ENCODE results near the gene ZNF99.
"Not testable (repeated sequence)": the region's sequence is repeated elsewhere in the genome, so short reads cannot be mapped to it uniquely, and the experiment has no call there.

Gene ZNF99

DNA sequence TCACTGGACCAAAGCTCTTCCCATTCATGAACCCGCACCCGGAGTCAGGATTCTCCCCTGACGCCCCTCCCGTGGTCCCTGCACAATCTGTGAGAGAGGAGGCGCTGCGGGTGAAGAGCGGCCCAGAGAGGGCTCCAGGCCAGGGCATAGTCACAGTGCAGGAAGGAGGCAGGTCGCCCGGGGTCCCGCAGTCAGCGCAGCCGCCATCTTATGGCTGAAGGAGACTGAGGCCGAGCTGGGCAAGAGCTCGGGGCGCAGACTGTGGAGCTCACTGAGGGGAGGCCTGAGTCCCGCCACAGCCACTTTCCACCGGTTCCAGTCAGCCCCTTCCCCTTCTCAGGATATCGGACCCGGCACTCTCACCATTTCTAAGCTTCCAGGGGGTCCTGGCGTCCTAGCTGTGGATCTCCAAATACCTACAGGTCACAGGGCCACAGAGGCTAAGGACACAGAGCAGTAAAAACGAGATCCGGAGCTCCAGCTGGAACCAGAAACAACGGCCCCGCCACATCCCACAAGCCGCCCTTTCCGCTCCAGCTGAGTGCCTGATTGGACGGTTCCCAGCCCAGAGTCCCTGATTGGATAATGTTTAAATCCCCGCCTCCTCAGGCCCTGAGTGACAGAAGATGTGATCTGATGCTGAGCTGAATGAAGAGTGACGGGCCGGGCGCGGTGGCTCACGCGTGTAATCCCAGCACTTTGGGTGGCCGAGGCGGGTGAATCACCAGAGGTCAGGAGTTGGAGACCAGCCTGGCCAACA is at the start of gene ZNF99:
ZNF99 (minus strand) TSS at position 501 of the 760 bp plus-strand sequence; CDS start at position 366, 135 bp downstream.
- Mint-ChIP-seq H3K4me1 (no peaks in the 10 kb centered on the region), H3K36me3 (no peaks in the 10 kb centered on the region), H3K4me3 (no peak within 1 kb of the TSS), H3K27ac (no peak within 1 kb of the TSS), H3K9me3 (peaks cover 10% of the 10 kb centered on the region), H3K27me3 (no peaks in the 10 kb centered on the region)
- ATAC-seq = no peak

GRCh38 chr19:22832031-22832762 is 48.2 kb upstream of the ZNF99 start, which contains the start of gene ZNF723:
ZNF723 (plus strand) TSS chr19:22832291; CDS start chr19:22832380, 89 bp downstream.
- Mint-ChIP-seq H3K27ac (no peak within 1 kb of the TSS), H3K9me3 (peaks cover 2% of the 10 kb centered on the region), H3K4me1 (no peaks in the 10 kb centered on the region), H3K36me3 (no peaks in the 10 kb centered on the region), H3K27me3 (no peaks in the 10 kb centered on the region), H3K4me3 (peak within 1 kb of the TSS; percentile 29)
- ATAC-seq = no peak

DNA sequence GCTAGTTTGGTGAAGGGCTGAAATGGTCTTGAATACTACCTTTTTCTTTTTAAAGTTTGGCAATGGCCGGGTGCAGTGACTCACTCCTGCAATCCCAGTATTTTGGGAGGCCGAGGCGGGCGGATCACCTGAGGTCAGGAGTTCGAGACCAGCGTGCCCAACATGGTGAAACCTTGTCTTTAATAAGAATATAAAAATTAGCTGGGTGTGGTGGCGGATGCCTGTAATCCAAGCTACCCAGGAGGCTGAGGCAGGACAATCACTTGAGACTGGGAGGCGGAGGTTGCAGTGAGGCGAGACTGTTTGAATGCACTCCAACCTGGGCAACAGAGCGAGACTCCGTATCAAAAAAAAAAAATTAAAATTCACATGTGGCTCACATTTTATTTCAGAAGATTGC is 47.3 kb upstream of the ZNF99 start:
- Mint-ChIP-seq H3K9me3 (peaks cover 2% of the 10 kb centered on the region), H3K27me3 (no peaks in the 10 kb centered on the region), H3K4me3 (no peak overlapping the region), H3K36me3 (no peaks in the 10 kb centered on the region), H3K4me1 (no peaks in the 10 kb centered on the region), H3K27ac (no peak overlapping the region)
- no peak for ATAC-seq

GRCh38 chr19:22814124-22814523 is 30.2 kb upstream of the ZNF99 start:
- Mint-ChIP-seq H3K4me3 (no peak overlapping the region), H3K27me3 (no peaks in the 10 kb centered on the region), H3K27ac (no peak overlapping the region), H3K4me1 (no peaks in the 10 kb centered on the region), H3K9me3 (peaks cover 11% of the 10 kb centered on the region), H3K36me3 (no peaks in the 10 kb centered on the region)
- no peak for ATAC-seq

DNA sequence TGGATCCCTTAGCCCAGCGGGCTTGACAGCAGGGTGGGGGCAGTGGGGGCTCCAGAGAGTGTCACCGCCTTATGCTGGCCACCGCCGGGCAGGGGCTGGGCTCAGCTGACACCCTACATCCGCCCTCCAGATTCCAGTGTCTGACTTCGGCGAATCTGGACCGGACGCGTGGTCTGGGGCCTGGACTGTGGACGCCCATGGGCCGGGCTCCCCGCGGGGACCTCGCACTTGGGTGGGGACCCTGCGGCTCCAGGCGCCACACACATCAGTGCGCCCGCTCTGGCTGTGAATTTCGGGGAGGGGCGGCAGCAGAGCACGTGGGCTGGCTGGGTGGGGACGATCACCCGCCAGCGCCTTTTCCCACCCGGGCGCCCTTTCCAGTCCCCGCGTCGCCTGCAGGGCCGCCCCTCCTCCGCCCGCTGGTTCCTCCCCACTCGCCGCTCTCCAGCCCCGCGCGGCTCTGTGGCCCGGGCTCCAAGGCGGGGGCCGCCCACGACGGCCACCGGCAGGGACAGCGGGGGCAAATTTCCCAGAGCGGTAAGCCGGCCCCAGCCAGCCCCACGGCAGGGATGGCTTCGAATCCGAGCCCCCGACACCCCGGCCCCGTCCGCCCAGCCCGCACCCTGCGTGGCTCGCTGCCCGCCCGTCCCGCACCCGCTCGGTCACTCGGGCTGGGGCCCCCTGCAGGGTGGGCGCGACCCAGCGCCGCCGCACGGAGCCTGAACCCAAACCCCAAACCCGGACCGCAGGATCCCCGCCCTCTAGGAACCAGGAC is 23.3 kb upstream of the ZNF99 start:
- H3K9me3 Mint-ChIP-seq = peaks cover 11% of the 10 kb centered on the region
- H3K36me3 Mint-ChIP-seq = no peaks in the 10 kb centered on the region
- H3K27ac Mint-ChIP-seq = no peak overlapping the region
- H3K27me3 Mint-ChIP-seq = no peaks in the 10 kb centered on the region
- H3K4me3 Mint-ChIP-seq = no peak overlapping the region
- ATAC-seq = peak; percentile 36
- no peaks in the 10 kb centered on the region for H3K4me1 Mint-ChIP-seq

DNA sequence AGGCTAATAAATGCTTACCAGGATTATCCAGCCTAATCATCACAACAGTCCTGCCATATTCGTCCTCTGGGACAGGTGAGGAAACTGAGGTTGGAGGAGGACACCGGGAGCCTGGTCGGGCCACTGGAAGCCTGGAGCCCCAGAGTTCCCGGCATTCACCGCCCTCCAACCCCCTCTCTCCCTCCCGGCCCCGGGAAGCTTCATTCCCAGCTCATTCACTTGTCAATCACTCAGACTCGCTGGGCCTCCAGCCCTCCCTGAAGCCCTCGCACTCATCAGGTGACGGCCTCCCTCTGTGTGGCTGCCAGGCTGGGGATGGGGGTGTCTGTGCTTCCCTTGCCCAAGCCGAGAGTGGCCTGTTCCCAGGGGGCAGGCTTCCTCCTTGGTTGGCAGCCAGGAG is 22.5 kb upstream of the ZNF99 start:
- Mint-ChIP-seq H3K27ac (no peak overlapping the region), H3K9me3 (peaks cover 15% of the 10 kb centered on the region), H3K4me3 (no peak overlapping the region), H3K27me3 (no peaks in the 10 kb centered on the region), H3K4me1 (no peaks in the 10 kb centered on the region), H3K36me3 (no peaks in the 10 kb centered on the region)
- no peak for ATAC-seq

GRCh38 chr19:22797040-22797439 is 13.1 kb upstream of the ZNF99 start:
- H3K27me3 Mint-ChIP-seq = no peaks in the 10 kb centered on the region
- no peak overlapping the region for H3K4me3 Mint-ChIP-seq
- peaks cover 35% of the 10 kb centered on the region for H3K9me3 Mint-ChIP-seq

GRCh38 chr19:22792863-22793262 is 8.9 kb upstream of the ZNF99 start:
- H3K27me3 Mint-ChIP-seq, H3K4me3 Mint-ChIP-seq, H3K4me1 Mint-ChIP-seq, H3K36me3 Mint-ChIP-seq, ATAC-seq, H3K27ac Mint-ChIP-seq: not testable (repeated sequence)
- H3K9me3 Mint-ChIP-seq = peaks cover 27% of the 10 kb centered on the region

More at GRCh38 chr19:22797040-22797439, 13.1 kb upstream of the ZNF99 start:
- Mint-ChIP-seq H3K36me3 (no peaks in the 10 kb centered on the region), H3K4me1 (no peaks in the 10 kb centered on the region), H3K27ac (no peak overlapping the region)
- ATAC-seq = no peak

DNA sequence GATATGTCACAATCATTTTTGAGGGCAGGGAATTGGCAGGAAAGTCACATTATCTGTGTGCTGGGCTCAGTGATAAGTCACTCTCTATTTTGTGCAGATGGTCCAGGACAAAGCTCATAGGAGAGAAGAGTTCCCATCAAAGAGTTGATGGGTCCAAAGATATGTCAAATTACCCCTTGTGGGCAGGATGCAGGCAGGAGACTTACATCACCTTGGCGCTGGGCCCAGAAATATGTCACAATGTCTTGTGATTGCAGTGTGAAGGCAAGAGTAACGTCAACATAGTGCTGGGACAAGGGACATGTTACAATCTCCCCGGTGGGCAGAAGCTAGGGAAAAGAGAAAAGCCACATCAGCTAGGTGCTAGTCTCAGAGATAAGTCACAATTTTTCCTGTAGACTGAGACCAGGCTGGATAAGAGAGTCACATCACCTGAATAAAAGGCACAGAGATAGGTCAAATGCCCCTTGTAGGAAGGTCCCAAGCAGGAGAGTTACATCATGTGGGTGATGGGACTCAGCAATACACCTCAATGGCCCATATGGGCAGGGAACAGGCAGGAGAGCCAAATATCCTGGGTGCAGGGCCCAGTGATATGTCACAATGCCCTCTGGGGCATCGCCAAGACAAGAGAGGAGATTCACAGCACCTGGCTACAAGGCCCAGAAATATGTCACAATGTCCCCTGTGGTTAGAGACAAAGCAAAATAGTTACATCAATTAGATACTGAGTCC is 47.9 kb downstream of the ZNF99 start:
- H3K9me3 Mint-ChIP-seq = peaks cover 30% of the 10 kb centered on the region

GRCh38 chr19:22733691-22734090 is 50.3 kb downstream of the ZNF99 start:
- peaks cover 27% of the 10 kb centered on the region for H3K9me3 Mint-ChIP-seq
- H3K4me3 Mint-ChIP-seq = no peak overlapping the region
- H3K36me3 Mint-ChIP-seq = no peaks in the 10 kb centered on the region
- H3K27me3 Mint-ChIP-seq = no peaks in the 10 kb centered on the region
- ATAC-seq = no peak
- H3K27ac Mint-ChIP-seq = no peak overlapping the region
- no peaks in the 10 kb centered on the region for H3K4me1 Mint-ChIP-seq

More for the DNA sequence above, 47.9 kb downstream of the ZNF99 start:
- no peak overlapping the region for H3K4me3 Mint-ChIP-seq
- H3K27me3 Mint-ChIP-seq = no peaks in the 10 kb centered on the region
- no peaks in the 10 kb centered on the region for H3K4me1 Mint-ChIP-seq
- H3K36me3 Mint-ChIP-seq = no peaks in the 10 kb centered on the region
- ATAC-seq = no peak
- no peak overlapping the region for H3K27ac Mint-ChIP-seq

GRCh38 chr19:22728214-22728613 is 55.7 kb downstream of the ZNF99 start:
- H3K9me3 Mint-ChIP-seq = peaks cover 11% of the 10 kb centered on the region
- not testable (repeated sequence) for H3K27me3 Mint-ChIP-seq, ATAC-seq, H3K36me3 Mint-ChIP-seq, H3K4me1 Mint-ChIP-seq, H3K27ac Mint-ChIP-seq, H3K4me3 Mint-ChIP-seq

DNA sequence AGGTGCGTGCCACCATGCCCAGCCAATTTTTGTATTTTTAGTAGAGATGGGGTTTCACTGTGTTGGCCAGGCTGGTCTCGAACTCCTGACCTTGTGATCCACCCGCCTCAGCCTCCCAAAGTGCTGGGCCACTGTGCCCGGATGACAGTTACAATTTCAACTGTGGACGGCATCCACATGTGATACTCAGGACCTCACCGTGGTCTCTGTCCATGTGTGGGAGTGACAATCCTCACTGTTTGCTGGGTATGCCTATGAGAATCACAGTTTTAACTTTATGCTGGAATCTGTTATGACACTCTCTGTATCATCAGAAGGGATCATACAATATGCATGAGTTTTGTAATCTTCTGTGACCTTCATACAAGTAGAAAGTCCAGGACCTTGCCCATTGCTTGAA is 62.4 kb downstream of the ZNF99 start:
- H3K4me3 Mint-ChIP-seq, H3K27ac Mint-ChIP-seq, H3K9me3 Mint-ChIP-seq, H3K36me3 Mint-ChIP-seq, ATAC-seq, H3K27me3 Mint-ChIP-seq, H3K4me1 Mint-ChIP-seq: not testable (repeated sequence)

DNA sequence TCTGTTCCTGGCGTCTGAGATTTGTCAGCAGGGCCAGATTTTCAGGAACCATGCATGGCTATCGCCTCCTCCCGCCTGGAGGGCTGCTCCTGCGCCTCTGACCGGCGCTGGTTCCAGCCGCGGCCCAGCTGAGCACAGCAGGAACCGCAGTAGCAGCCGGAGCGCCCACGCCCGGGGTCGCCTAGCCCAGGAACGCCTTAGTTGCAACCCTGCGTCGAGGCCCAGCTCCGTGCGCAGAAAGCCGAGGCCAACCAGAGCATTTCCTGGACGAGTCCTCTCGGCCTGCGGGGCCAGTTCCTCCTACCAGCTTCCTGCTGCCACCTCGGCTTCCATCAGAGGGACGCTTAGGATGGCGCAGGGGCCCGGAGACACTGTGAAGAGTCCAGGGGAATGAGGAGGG is 75.0 kb downstream of the ZNF99 start:
- Mint-ChIP-seq H3K4me3 (no peak overlapping the region), H3K9me3 (peaks cover 4% of the 10 kb centered on the region), H3K4me1 (no peaks in the 10 kb centered on the region), H3K27me3 (no peaks in the 10 kb centered on the region), H3K27ac (no peak overlapping the region), H3K36me3 (no peaks in the 10 kb centered on the region)
- ATAC-seq = no peak

- not testable (repeated sequence) for H3K4me3 Mint-ChIP-seq, H3K27ac Mint-ChIP-seq, ATAC-seq, H3K36me3 Mint-ChIP-seq, H3K4me1 Mint-ChIP-seq, H3K27me3 Mint-ChIP-seq
- peaks cover 11% of the 10 kb centered on the region for H3K9me3 Mint-ChIP-seq
Measured at GRCh38 chr19:22703096-22703495, 80.9 kb downstream of the ZNF99 start.

DNA sequence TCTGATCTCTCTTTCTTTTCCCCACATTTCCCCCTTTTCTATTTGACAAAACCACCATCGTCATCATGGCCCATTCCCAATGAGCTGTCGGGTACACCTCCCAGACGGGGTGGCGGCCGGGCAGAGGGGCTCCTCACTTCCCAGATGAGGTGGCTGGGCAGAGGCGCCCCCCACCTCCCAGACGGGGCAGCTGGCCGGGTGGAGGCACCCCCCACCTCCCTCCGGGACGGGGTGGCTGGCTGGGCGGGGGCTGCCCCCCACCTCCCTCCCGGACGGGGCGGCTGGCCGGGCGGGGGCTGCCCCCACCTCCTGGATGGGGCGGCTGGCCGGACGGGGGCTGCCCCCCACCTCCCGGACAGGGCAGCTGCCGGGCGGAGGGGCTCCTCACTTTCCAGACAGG is 81.3 kb downstream of the ZNF99 start:
- H3K36me3 Mint-ChIP-seq, H3K27me3 Mint-ChIP-seq, H3K4me1 Mint-ChIP-seq, ATAC-seq, H3K4me3 Mint-ChIP-seq, H3K27ac Mint-ChIP-seq: not testable (repeated sequence)
- H3K9me3 Mint-ChIP-seq = peaks cover 12% of the 10 kb centered on the region
